ENCODE data around the gene FLT3.

Gene FLT3

DNA sequence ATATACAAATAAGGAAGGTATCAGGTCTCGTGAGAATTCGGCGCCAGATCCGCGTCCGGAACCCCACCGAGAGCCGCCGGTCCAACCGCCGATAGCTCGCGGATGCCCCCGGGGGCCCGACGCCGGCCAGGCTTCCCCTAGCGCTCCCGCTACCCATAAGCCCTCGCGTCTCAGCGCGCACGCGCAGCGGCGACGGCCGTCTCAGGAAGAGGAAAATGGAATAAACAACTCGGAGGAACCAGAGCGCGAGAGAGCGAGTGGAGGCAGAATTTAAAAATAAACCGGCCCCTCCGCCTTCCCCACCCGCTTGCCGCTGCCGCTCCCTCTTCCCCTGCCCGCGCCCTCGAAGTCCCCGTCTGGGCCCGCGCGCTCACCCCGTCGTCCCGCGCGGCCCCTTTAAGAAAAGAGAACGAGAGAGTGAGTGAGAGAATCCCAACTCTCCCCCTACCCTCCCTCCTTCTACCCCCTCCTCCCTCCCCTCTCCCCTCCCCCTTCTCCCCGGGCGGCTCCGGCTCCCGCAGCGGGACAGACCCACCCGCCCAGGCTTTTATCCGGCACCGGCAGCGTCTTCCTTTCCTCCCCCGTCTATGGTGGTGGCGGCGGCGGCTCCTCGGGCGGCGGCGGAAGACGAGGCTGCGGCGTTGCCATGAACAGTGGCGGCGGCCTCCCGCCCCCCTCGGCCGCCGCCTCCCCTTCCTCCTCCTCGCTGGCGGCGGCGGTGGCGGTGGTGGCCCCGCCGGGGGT, 37.8 kb upstream of the FLT3 start, which contains the start of gene PAN3:
TSS of gene PAN3 (plus strand) at position 534 of the 744 bp plus-strand sequence. CDS start at position 647, 113 bp downstream.
- TF ChIP-seq, protein P1, sequence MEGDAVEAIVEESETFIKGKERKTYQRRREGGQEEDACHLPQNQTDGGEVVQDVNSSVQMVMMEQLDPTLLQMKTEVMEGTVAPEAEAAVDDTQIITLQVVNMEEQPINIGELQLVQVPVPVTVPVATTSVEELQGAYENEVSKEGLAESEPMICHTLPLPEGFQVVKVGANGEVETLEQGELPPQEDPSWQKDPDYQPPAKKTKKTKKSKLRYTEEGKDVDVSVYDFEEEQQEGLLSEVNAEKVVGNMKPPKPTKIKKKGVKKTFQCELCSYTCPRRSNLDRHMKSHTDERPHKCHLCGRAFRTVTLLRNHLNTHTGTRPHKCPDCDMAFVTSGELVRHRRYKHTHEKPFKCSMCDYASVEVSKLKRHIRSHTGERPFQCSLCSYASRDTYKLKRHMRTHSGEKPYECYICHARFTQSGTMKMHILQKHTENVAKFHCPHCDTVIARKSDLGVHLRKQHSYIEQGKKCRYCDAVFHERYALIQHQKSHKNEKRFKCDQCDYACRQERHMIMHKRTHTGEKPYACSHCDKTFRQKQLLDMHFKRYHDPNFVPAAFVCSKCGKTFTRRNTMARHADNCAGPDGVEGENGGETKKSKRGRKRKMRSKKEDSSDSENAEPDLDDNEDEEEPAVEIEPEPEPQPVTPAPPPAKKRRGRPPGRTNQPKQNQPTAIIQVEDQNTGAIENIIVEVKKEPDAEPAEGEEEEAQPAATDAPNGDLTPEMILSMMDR (conservative IDR thresholded peaks at IDR 0.05; ENCODE audit: low read length) = no peak
- H3K4me3 ChIP-seq (ENCODE audit: low read length) = peak within 1 kb of the TSS; percentile 90
- DNase-seq (ENCODE audit: low read depth) = peak; percentile 89

GRCh38 chr13:28137596-28137995, 37.2 kb upstream of the FLT3 start:
- no peak for DNase-seq (ENCODE audit: low read depth)
- TF ChIP-seq, protein P1 (conservative IDR thresholded peaks at IDR 0.05; ENCODE audit: low read length) = no peak
- H3K4me3 ChIP-seq (ENCODE audit: low read length) = peak overlapping the region; percentile 90

- TF ChIP-seq, protein P1 (conservative IDR thresholded peaks at IDR 0.05; ENCODE audit: low read length) = no peak
- H3K4me3 ChIP-seq (ENCODE audit: low read length) = peak overlapping the region; percentile 90
- DNase-seq (ENCODE audit: low read depth) = no peak
These were observed 36.5 kb upstream of the FLT3 start for GRCh38 chr13:28136916-28137315.

GRCh38 chr13:28131646-28132045, 31.3 kb upstream of the FLT3 start:
- no peak overlapping the region for H3K4me3 ChIP-seq (ENCODE audit: low read length)
- TF ChIP-seq, protein P1 (conservative IDR thresholded peaks at IDR 0.05; ENCODE audit: low read length) = no peak
- no peak for DNase-seq (ENCODE audit: low read depth)

GRCh38 chr13:28129911-28130693, 29.7 kb upstream of the FLT3 start:
- no peak for DNase-seq (ENCODE audit: low read depth)
- TF ChIP-seq, protein P1 (conservative IDR thresholded peaks at IDR 0.05; ENCODE audit: low read length) = no peak
- H3K4me3 ChIP-seq (ENCODE audit: low read length) = no peak overlapping the region

- no peak for DNase-seq (ENCODE audit: low read depth)
- no peak overlapping the region for H3K4me3 ChIP-seq (ENCODE audit: low read length)
- TF ChIP-seq, protein P1 (conservative IDR thresholded peaks at IDR 0.05; ENCODE audit: low read length) = no peak
These were observed 28.6 kb upstream of the FLT3 start for GRCh38 chr13:28128926-28129325.
